Measurements from ENCODE around the gene SMS.

DNA sequence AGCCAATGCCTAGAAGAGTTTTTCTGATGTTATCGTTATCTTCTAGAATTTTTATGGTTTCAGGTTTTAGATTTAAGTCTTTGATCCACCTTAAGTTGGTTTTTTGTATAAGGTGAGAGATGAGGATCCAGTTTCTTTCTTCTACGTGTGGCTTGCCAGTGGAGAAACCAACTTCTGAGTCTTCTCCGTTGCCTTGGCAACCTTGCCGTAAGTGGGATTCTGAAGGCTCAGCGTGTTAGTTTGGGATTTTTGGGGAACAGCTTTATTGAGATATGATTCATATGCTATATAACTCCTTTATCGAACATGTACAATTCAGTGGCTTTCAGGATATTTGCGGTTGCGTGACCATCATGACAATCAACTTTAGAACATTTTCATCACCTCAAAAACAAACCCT, 17.7 kb downstream of the SMS start:
- TF ChIP-seq, protein P1, sequence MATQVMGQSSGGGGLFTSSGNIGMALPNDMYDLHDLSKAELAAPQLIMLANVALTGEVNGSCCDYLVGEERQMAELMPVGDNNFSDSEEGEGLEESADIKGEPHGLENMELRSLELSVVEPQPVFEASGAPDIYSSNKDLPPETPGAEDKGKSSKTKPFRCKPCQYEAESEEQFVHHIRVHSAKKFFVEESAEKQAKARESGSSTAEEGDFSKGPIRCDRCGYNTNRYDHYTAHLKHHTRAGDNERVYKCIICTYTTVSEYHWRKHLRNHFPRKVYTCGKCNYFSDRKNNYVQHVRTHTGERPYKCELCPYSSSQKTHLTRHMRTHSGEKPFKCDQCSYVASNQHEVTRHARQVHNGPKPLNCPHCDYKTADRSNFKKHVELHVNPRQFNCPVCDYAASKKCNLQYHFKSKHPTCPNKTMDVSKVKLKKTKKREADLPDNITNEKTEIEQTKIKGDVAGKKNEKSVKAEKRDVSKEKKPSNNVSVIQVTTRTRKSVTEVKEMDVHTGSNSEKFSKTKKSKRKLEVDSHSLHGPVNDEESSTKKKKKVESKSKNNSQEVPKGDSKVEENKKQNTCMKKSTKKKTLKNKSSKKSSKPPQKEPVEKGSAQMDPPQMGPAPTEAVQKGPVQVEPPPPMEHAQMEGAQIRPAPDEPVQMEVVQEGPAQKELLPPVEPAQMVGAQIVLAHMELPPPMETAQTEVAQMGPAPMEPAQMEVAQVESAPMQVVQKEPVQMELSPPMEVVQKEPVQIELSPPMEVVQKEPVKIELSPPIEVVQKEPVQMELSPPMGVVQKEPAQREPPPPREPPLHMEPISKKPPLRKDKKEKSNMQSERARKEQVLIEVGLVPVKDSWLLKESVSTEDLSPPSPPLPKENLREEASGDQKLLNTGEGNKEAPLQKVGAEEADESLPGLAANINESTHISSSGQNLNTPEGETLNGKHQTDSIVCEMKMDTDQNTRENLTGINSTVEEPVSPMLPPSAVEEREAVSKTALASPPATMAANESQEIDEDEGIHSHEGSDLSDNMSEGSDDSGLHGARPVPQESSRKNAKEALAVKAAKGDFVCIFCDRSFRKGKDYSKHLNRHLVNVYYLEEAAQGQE (IDR thresholded peaks at IDR 0.05; ENCODE audit: insufficient read depth in 1 of 2, low read depth in 2 of 2, low read length in 2 of 2), result no peak
- TF ChIP-seq FOXP2 (optimal IDR thresholded peaks at IDR 0.05; ENCODE audit: borderline replicate concordance, extremely low read depth, extremely low read length, insufficient read depth), result no peak
- no peak for TF ChIP-seq SIN3A (IDR thresholded peaks at IDR 0.05; ENCODE audit: borderline replicate concordance, insufficient read depth, low read length)
- TF ChIP-seq TAF1 (IDR thresholded peaks at IDR 0.05; ENCODE audit: borderline replicate concordance, insufficient read depth, low read length), result no peak
